HG02642 (cell line): ENCODE results near the gene WWOX.

Source experiments
- ATAC-seq: cut with Tn5 transposase; IDR thresholded peaks from one replicate; pipeline ENCODE4 v1.9.1; 2021; ENCODE audit warnings: mild to moderate bottlenecking; ENCODE audit not compliant: unreplicated experiment, poor library complexity

The WWOX gene

GRCh38 chr16:78446992-78447563 is 347.6 kb downstream of the WWOX start:
- ATAC-seq: no peak

GRCh38 chr16:78448658-78449271 is 349.3 kb downstream of the WWOX start:
- no peak for ATAC-seq

- ATAC-seq: no peak
These were observed 350.8 kb downstream of the WWOX start for GRCh38 chr16:78450255-78450654.

GRCh38 chr16:78452025-78452555 is 352.6 kb downstream of the WWOX start:
- ATAC-seq: no peak

- ATAC-seq: no peak
These were observed 356.4 kb downstream of the WWOX start for GRCh38 chr16:78455861-78456260.

- ATAC-seq: no peak
These were observed 359.1 kb downstream of the WWOX start for GRCh38 chr16:78458588-78458987.

GRCh38 chr16:78460428-78460827 is 361.0 kb downstream of the WWOX start:
- no peak for ATAC-seq

- no peak for ATAC-seq
These were observed 361.6 kb downstream of the WWOX start for GRCh38 chr16:78461087-78461486.

- ATAC-seq: no peak
These were observed 362.2 kb downstream of the WWOX start for GRCh38 chr16:78461496-78462287.

GRCh38 chr16:78462288-78463208 is 363.1 kb downstream of the WWOX start:
- ATAC-seq: no peak

GRCh38 chr16:78463591-78463990 is 364.1 kb downstream of the WWOX start:
- ATAC-seq: no peak

GRCh38 chr16:78464833-78465232 is 365.4 kb downstream of the WWOX start:
- ATAC-seq: no peak

GRCh38 chr16:78465730-78466129 is 366.3 kb downstream of the WWOX start:
- no peak for ATAC-seq

- ATAC-seq: no peak
These were observed 370.3 kb downstream of the WWOX start for GRCh38 chr16:78469787-78470186.

- ATAC-seq: no peak
These were observed 373.7 kb downstream of the WWOX start for GRCh38 chr16:78473031-78473699.

- peak; percentile 75 for ATAC-seq
These were observed 375.3 kb downstream of the WWOX start for GRCh38 chr16:78474762-78475161.

- no peak for ATAC-seq
These were observed 377.2 kb downstream of the WWOX start for GRCh38 chr16:78476615-78477014.

GRCh38 chr16:78478267-78478861 is 378.9 kb downstream of the WWOX start:
- ATAC-seq: no peak

GRCh38 chr16:78479723-78480122 is 380.3 kb downstream of the WWOX start:
- ATAC-seq: no peak
